SKM-1 treated with dmso at 0.1 percent for 144 hours (cell line): ENCODE measurements around the gene PRDM12.

ENCODE experiments used
- DNase-seq: peaks from one replicate; lab custom pipeline; 2025; ENCODE audit not compliant: unreplicated experiment; lab: John Stamatoyannopoulos, UW

PRDM12 gene

DNA sequence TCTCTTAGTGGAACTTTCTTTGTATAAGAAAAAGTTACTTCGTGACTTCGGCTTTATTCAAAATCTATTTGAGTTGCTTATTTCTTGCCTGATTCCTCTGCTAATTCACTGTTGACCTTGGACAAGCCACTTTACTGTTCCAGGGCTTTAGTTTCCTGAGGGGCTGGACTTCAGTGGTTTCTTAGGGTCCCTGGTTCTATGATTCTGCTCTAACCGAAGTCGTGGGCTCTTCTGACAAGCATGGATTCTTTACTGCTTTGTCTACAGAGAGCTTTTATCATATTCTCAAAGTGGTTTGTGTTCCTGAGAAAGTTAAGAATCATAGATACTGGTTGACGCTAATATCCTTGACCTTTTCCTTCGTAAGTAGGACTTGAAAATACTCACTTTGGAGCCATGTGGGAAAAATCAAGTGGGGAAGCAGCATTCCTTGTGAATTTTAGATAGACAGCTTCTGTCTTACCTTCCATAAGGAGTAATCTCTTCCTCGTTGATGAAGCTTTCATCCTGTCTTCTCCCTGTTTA lies 50.3 kb downstream of the PRDM12 start:
- no peak for DNase-seq

DNA sequence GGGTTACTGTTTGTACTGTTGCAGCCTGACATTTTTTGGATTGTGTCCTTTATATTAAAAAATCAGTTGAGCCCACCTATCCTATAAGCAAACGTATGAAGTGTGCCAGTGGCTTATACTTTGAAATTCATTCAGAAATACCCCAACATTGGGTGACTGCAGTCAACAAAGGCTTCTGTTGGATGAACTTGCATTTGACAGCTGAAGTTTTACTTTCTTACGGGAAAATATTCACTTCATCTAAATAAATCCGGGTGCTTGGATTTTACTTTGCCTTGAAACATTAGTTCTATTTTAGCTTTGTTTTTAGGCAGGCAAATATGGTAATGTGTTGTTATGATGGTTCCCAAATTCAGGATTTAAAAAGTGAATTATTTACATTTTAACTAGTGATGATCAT lies 50.9 kb downstream of the PRDM12 start:
- no peak for DNase-seq

DNA sequence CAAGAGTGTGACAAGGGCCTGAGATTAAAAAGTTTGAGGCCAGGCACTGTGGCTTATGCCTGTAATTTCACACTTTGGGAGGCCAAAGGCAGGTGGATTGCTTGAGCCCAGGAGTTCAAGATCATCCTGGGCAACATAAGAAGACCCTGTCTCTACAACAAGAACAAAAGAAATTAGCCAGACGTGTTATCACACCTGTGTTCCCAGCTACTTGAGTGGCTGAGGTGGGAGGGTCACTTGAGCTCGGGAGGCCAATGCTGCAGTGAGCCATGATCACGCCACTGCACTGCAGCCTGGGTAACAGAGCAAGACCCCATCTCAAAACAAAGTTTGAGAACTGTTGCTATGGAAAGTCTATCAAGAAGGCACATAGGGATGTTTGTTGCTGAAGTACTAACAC lies 54.2 kb downstream of the PRDM12 start:
- no peak for DNase-seq

DNA sequence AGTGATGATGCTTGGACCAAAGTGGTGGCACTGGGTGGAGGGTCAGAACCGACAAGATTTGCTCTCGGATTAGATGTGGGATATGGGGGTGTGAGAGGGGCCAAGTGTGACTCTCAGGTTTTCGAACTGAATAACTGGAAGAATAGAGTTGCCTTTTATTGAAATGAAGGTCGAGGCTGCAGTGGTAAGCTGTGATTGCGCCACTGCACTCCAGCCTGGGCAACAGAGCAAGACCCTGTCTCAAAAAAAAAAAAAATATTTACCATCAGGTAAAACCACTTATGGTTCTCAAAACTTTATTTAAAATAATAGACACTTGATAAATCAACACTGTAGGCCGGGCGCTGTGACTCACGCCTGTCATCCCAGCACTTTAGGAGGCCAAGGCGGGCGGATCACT lies 56.4 kb downstream of the PRDM12 start:
- no peak for DNase-seq

DNA sequence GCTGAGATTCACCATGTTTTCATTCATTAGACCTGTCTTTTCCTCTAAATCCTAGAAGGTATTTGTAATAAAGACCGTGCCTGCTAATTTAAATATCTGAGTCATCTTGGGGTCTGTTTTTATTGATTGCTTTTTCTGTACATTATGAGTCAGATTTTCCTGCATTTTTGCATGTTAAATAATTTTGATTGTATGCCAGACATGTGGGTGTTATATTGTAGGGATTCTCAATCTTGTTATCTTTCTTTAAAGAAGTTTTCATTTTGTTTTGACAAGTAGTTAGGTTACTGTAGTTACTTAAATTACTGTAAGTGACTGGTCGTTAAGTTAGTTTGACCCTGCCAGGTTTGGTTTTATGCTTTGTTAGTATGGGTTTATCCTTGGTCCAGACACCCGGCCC lies 64.3 kb downstream of the PRDM12 start:
- DNase-seq = no peak

DNA sequence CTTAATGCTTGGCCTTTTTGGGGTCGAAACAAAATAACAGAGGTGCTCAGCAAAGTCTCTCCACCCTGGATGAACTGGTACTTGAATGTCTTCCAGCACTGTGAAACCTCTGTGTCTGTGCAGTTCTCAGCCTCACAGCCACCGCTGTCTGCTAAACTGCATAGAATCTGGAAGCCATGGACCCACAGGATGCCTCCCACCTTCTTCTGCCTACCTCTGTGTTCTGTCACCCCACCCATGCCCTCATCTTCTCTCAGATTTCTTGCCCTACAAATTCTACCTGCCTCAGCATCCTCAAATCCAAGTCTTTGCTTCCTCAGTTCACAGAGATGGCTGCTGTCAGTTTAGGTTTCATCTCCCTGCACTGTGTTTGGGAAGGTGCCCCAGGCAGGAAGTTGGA lies 64.8 kb downstream of the PRDM12 start:
- DNase-seq = no peak

DNA sequence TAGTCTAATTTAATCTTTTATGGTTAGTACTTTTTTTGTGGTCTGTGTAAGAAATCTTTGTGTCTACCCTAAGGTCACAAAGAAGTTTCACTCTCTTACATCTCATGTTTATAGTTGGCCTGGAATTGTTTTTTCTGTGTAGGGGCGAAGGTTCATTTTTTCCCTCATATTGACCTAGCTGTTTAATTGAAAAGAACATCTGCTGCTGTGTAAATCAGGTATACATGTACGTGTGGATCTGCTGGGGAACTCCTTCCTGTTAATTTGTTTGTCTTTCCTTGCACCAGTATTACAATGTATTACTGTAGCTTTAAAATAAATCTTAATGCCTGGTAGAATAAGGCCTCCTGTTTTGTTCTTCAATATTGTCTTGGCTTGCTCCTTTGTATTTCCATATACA lies 67.0 kb downstream of the PRDM12 start:
- DNase-seq = no peak

DNA sequence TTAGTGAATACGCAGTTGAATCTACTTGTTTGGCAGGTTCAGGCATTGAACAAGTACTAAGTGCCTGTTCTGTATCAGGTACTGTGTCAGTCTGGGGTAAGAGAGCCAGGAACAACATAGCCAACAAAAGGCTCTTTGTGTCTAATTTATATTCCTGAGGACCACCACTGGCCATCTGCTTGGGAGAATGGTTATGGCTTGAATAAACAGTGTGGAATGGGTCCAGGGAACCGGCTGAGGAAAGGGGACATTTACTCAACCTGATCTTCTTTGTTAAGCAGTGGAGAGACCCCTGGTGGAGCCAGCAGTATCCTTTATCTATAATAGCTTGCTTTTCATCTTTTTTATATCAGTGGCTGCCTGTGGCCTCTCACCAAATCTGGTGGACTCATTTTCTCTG lies 67.7 kb downstream of the PRDM12 start:
- no peak for DNase-seq
